NCI-H510A (cell line): ENCODE data around the gene MAGEA2B.
"Not testable (repeated sequence)": the region's sequence is repeated elsewhere in the genome, so short reads cannot be mapped to it uniquely, and the experiment has no call there.

Experiments
- DNase-seq: peaks from one replicate; lab custom pipeline; 2025; lab: John Stamatoyannopoulos, UW

The MAGEA2B gene

DNA sequence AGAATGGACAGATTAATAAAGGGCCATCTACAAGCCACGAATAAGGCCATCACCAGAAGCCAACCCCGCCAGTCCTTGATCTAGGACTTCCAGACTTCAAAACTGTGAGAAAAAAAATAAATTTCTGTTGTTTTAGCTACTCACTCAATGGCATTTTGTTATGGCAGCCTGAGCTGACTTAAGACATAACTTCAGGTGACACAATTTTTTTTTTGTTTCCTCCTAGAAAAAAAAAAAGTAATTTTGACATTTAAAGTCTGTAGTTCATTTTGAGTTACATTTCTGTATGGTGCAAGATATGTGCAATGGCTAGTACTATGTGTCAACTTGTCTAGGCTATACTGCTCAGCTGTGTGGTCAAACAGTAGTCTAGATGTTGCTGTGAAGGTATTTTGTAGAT, 44.5 kb downstream of the MAGEA2B start, which contains the start of gene CSAG3:
TSS of gene CSAG3 (plus strand) at position 301 of the 400 bp plus-strand sequence.
- DNase-seq: not testable (repeated sequence)

GRCh38 chrX:152759544-152759943, 45.1 kb downstream of the MAGEA2B start:
- not testable (repeated sequence) for DNase-seq

- DNase-seq: not testable (repeated sequence)
Measured at GRCh38 chrX:152761582-152761981, 47.2 kb downstream of the MAGEA2B start.

DNA sequence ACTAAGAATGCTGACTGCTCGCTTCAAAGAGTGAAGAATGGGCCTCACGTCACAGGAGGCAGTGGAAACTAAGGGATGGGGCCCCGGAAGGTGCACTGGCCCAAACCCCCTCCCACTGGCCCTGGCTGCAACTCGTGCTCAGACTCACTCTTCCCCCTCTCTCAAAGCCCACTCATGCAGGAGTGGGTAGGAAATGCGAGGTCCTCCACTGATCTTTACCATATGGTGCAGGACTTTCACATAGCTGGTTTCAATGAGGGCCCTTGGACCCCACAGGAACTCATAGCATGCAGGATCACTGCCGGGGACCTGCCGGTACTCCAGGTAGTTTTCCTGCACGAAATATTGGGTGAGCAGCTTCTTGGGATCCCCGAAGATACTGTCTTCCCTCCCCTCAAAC, 52.1 kb downstream of the MAGEA2B start:
- not testable (repeated sequence) for DNase-seq
